GM21737 (cell line): ENCODE data around the gene PNPLA2.

Experiments
- ATAC-seq: cut with Tn5 transposase; IDR thresholded peaks from one replicate; pipeline ENCODE4 v1.9.1; 2021; ENCODE audit warnings: mild to moderate bottlenecking, moderate library complexity; ENCODE audit not compliant: unreplicated experiment

PNPLA2 gene

DNA sequence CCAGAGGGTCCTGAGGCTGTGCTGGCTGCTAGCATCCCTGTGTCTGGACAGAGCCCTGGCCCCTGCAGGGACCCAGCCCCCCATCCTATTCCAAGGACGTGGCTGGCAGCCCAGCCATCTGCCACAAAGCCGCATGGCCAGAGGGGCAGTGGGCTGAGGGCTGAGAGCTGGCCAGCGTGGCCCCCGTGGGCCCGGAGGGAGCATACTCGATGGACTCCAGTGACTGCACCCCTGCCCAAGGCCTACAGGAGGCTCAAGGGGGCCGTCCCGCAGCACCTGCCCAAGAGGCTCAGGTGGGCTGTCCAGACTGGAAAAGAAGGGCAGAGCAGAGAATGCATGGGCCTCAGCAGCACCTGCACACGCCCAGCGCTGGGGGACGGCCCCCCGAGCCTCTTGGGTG lies 37.1 kb downstream of the PNPLA2 start:
- ATAC-seq, result no peak

DNA sequence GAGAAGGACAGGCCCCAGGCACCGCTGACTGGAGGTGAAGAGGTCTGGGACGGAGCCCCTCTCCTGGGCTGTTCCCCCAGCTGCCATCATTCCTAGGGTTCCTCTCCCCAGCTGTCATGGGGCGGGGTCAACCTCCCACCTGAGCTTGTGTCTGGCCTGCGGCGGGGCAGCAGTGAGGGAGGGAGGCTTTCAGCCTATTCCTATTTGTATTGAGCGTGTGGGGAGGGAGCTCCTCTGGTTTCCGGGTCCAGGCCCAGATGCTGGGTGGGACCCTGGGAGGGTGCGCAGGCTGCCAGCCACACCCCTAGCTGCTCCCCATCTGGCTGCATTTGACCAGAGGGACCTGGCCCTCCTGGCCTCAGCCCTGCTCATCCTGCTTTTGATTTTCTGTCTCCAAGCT lies 37.7 kb downstream of the PNPLA2 start:
- no peak for ATAC-seq

DNA sequence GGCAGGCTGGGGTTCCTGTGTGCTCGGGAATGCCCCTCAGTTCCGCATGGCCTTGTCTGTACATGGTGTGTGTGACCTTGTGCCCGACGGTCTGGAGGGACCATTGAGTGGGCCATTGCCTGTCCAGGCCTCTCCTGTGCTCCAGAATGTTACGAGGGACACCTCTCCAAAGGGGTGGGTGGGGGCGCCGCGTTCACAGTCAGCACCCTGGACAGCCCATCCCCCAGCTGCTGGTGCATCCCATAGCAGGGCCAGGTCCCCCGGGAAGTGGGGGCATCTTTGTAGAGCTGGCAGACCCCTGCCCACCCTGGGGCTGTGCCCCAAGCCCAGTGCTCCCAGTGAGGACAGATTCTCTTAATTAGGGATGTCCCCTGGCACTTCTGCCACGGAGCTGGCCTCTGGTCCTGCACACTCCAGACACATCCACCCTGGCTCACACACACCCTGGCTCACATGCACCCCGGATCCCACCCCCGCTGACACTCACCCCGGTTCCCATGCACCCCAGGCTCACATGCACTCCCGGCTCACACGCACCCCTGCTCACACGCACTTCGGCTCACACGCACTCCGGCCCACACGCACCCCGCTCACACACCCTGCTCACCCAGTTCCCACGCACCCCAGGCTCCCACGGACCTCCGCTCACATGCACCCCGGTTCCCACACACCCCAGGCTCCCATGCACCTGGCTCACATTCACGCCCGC lies 39.5 kb downstream of the PNPLA2 start:
- ATAC-seq, result no peak

DNA sequence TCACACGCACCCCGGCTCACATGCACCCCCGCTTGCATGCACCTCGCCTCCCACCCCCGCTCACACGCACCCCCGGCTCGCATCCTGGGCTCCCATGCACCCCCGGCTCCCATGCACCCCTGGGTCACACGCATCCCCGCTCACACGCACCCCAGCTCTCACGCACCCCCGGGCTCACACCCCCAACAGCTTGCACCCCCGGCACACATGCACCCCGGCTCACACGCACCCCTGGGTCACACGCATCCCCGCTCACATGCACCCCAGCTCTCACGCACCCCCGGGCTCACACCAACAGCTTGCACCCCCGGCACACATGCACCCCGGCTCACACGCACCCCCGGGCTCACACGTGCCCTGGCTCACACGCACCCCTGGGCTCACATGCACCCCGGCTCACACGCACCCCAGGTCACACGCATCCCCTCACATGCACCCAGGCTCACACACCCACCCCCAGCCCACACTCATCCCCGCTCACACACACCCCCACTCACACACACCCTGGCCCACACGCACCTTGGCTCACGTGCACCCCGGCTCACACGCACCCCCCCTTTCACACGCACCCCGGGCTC lies 40.1 kb downstream of the PNPLA2 start:
- ATAC-seq, result no peak

GRCh38 chr11:859394-860131 lies 40.8 kb downstream of the PNPLA2 start:
- ATAC-seq, result no peak

GRCh38 chr11:860234-861104 lies 41.8 kb downstream of the PNPLA2 start:
- no peak for ATAC-seq

GRCh38 chr11:861105-861479 lies 42.4 kb downstream of the PNPLA2 start:
- no peak for ATAC-seq

GRCh38 chr11:862081-862661 lies 43.5 kb downstream of the PNPLA2 start:
- ATAC-seq, result no peak

DNA sequence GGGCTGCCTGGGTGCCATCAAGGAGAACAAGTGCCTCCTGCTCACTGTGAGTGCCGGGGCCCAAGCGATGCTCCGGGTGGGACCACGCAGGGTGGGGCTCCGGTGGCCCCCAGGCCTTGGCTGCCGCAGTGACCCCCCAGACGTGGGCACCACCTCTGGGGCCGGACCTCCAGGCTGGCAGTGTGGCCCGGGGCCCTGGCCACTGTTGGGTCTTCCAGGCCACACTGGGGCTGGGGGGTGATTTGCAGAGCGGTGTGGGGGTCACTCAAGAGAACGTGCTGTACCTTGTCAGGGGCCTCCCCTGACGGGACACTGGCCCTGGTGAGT lies 43.9 kb downstream of the PNPLA2 start:
- no peak for ATAC-seq

DNA sequence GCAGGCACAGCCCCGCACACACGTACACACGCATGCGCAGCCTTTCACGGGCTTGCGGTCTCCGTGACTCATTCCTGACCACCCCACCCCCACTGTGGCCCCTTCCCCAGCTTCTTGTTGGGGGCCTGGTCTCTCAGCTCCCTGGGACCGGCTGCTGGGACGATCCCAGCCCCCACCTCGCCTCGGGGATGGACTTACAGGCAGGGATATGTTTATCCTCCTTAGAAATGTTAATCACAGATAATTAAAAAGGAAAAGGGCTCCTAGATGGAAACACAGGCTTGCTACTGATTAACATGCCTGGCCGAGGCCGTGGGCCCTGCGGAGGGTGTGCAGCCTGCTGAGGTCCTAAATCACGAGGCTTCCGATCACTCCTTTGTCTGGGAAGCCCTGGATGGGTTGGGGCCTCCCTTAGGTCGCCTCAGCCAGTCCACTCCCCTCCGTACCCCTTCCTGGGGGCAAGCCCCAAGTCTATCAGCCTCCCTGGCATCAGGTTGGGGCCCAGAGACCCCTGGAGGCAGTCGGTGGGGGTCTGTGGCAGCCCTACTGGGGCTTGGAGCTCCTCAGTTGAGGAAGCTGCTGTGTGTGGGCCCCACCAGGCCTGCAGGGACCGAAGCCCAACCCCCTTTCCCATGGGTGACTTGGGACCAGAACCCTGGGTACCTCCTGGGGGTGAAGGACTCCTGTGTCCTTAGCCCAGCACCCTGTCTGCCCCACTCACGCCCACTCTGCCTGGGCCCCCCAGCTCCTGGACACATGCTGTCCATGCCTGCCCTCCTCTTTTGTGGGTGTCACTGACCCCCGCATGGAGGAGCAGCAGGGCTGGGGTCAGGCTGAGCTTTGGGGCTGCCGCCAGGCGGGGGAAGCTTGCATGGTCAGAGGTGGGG lies 44.6 kb downstream of the PNPLA2 start:
- no peak for ATAC-seq

- no peak for ATAC-seq
These were observed 45.5 kb downstream of the PNPLA2 start for GRCh38 chr11:863910-864827.

DNA sequence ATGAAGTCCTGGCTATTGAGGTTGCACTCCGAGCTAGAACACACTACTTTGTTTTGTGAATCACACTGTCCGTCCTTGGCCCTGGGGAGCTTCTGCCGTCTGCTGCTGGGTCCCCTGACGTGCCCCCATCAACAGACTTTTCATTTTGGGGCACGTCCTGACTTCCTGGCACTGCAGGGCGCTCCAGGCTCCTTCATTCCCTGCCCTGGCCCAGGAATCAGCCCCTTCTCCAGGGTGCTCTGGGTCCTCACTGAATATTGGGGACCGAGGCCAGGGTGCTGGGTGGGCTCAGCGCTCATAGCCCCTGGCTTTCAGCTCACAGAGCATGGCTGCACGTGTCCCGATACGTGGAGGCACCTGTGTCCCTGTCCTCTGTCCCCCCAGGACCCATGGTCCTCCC lies 46.2 kb downstream of the PNPLA2 start:
- no peak for ATAC-seq

GRCh38 chr11:865462-866430 lies 47.0 kb downstream of the PNPLA2 start:
- no peak for ATAC-seq

- ATAC-seq, result no peak
These were observed 47.8 kb downstream of the PNPLA2 start for GRCh38 chr11:866481-866880.

DNA sequence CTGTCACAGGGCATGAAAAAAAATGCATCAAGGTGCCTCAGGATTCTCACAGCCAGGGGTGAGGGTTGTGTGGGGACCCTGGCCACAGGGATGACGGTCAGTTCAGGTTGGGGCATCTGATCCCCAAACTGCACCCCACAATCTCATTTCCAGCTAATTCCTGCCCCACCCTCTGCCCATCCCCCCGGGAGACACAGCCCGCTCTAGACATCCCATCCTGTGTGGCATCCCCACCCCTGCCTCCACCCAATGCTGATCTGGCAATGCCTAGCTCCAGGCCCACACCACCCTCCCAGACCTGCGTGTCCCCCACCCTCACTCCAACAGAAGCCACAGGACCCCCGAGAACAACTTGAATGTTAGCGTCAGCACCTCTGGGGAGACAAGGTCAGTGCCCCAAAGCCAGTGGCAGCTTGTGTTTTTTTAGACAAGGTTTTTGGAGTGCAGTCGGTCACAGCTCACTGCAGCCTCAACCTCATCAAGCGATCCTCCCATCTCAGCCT lies 49.2 kb downstream of the PNPLA2 start:
- no peak for ATAC-seq

GRCh38 chr11:868394-868793 lies 49.7 kb downstream of the PNPLA2 start:
- no peak for ATAC-seq

DNA sequence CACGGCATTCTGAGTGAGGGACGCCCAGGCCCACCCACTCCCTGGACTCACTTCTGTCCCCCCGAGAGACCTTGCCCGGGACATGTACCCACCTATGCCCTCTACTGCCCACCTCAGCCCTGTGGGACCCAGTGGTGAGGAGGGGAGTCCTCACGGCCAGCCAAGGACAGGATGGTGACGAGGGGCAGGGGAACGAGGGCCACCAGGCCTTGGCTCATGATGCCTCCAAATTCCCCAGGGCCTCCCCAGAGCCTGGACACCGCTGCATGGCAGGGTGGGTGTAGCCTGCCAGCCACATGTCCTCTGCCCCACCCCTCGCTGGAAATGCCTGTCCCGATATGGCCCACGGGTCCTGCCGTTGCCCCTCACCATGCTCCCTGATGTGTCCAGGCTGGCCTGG lies 50.1 kb downstream of the PNPLA2 start:
- ATAC-seq, result no peak
